K562 (cell line): Measurements from ENCODE around the gene SPDEF. TPM values are rescaled to one million over a fixed set of nuclear protein-coding genes. Genes with fewer than 3 reads are reported as not detected.

Experiments
- ADNP ChIP-seq: fragments of 200-800 bp; sonication (Bioruptor generic); IDR thresholded peaks from 2 replicates; pipeline ENCODE4 v1.6.1; 2016; ENCODE audit warnings: missing genetic modification characterization, missing compliant biosample characterization
- ARID1B ChIP-seq: fragments of 450-650 bp; IDR thresholded peaks from 2 replicates; pipeline ENCODE4 v1.6.1; 2016; ENCODE audit warnings: antibody characterized with exemption, mild to moderate bottlenecking, inconsistent platforms
- CREBBP ChIP-seq: IDR thresholded peaks from one replicate; pipeline ENCODE4 v1.6.1; 2012; ENCODE audit warnings: low read depth, mild to moderate bottlenecking, control low read depth, inconsistent platforms, low read length
- FOS ChIP-seq: IDR thresholded peaks from 3 replicates; pipeline ENCODE4 v1.6.1; 2011; ENCODE audit not compliant: insufficient read length; ENCODE audit errors: extremely low read depth
- FOXJ3 ChIP-seq: sonication (generic); formaldehyde crosslinking; IDR thresholded peaks from 2 replicates; pipeline ENCODE4 v1.4.0; 2020; ENCODE audit warnings: mild to moderate bottlenecking, missing genetic modification reagents
- HDAC1 ChIP-seq, 2 experiments: fragments of 450-650 bp; IDR thresholded peaks; 2 replicates each; pipeline ENCODE4 v1.6.1; 2016 to 2017; ENCODE audit warnings: inconsistent platforms in 1 of 2, mild to moderate bottlenecking in 1 of 2, moderate library complexity in 1 of 2
- KAT2B ChIP-seq: IDR thresholded peaks from one replicate; pipeline ENCODE4 v1.6.1; 2012; ENCODE audit warnings: low read depth, mild to moderate bottlenecking, control low read depth, inconsistent platforms, low read length, moderate library complexity
- L3MBTL2 ChIP-seq: fragments of 450-650 bp; IDR thresholded peaks from 2 replicates; pipeline ENCODE4 v1.6.1; 2016; ENCODE audit warnings: mild to moderate bottlenecking, moderate library complexity
- LCOR ChIP-seq: sonication (generic); formaldehyde crosslinking; IDR thresholded peaks from 2 replicates; pipeline ENCODE4 v1.8.0; 2022; ENCODE audit warnings: mild to moderate bottlenecking, missing genetic modification reagents
- MAZ ChIP-seq, 2 experiments: fragments of 450-650 bp in 1 of 2; sonication (generic) in 1 of 2; formaldehyde crosslinking; IDR thresholded peaks in 1 of 2; conservative IDR thresholded peaks in 1 of 2; 2 replicates each; pipeline versions ENCODE4 v1.4.0 to v1.5.0; 2020; ENCODE audit warnings: mild to moderate bottlenecking in 1 of 2, missing genetic modification reagents in 1 of 2
- PCBP2 ChIP-seq: fragments of 200-400 bp; formaldehyde crosslinking; IDR thresholded peaks from 2 replicates; pipeline ENCODE4 v1.6.1; 2018; ENCODE audit warnings: low read length, low read depth, mild to moderate bottlenecking, moderate library complexity; ENCODE audit not compliant: poor library complexity, severe bottlenecking
- PHTF2 ChIP-seq: fragments of 250-450 bp; sonication (Bioruptor Pico); IDR thresholded peaks from 2 replicates; pipeline ENCODE4 v1.5.0; 2021; ENCODE audit warnings: mild to moderate bottlenecking
- SIX5 ChIP-seq, 2 experiments: IDR thresholded peaks; 2 replicates each; pipeline ENCODE4 v1.6.1; 2011; ENCODE audit warnings: low read length in 2 of 2, borderline replicate concordance in 1 of 2, low read depth in 1 of 2, mild to moderate bottlenecking in 1 of 2, moderate library complexity in 1 of 2; ENCODE audit not compliant: insufficient read depth in 1 of 2
- STAT6 ChIP-seq: sonication (generic); formaldehyde crosslinking; IDR thresholded peaks from 2 replicates; pipeline ENCODE4 v1.8.1; 2023; ENCODE audit warnings: mild to moderate bottlenecking, missing genetic modification reagents
- U2AF2 ChIP-seq: fragments of 200-400 bp; formaldehyde crosslinking; optimal IDR thresholded peaks from 2 replicates; pipeline ENCODE3; 2017; ENCODE audit warnings: low read depth, mild to moderate bottlenecking, low read length
- ZBTB26 ChIP-seq: fragments of 450-650 bp; formaldehyde crosslinking; IDR thresholded peaks from 2 replicates; pipeline ENCODE4 v1.4.0; 2022; ENCODE audit warnings: missing genetic modification characterization
- ZNF165 ChIP-seq: fragments of 250-450 bp; sonication (Bioruptor Pico); IDR thresholded peaks from 2 replicates; pipeline ENCODE4 v1.4.0; 2020; ENCODE audit warnings: borderline replicate concordance
- polyA plus RNA-seq, 8 experiments: library from polyadenylated mRNA; depleted of rRNA in 4 of 8; stranded (reverse) in 5 of 8; unstranded in 3 of 8; fragments of >200 nt; fragmentation: Nextera tagmentation in 2 of 8; fragmentation: Illumina TruSeq in 1 of 8; extraction: Ambion mirVana in 2 of 8; extraction: Trizol in 1 of 8; gene quantifications; 2 replicates each; pipeline versions ENCODE4 v1.2.1 to v1.2.3, GENCODE V29; 2011 to 2014; ENCODE audit warnings: inconsistent platforms in 1 of 8, missing spikeins in 1 of 8
- total RNA-seq, 7 experiments: library from RNA; depleted of rRNA in 6 of 7; stranded (reverse); fragments of >200 nt in 6 of 7; fragmentation: Illumina TruSeq in 2 of 7; extraction: Trizol in 2 of 7; gene quantifications; 2 replicates each; pipeline versions ENCODE4 v1.2.1 to v1.2.3, GENCODE V29; 2011 to 2021; ENCODE audit warnings: low replicate concordance in 1 of 7
- TF ChIP-seq, protein P1 (sequence below): sonication (generic); formaldehyde crosslinking; IDR thresholded peaks from 2 replicates; pipeline ENCODE4 v1.8.1; 2023; ENCODE audit warnings: mild to moderate bottlenecking, missing genetic modification reagents
- TF ChIP-seq, protein P2 (sequence below): IDR thresholded peaks from 2 replicates; pipeline ENCODE4 v1.6.1; 2014; ENCODE audit warnings: antibody characterized with exemption
- TF ChIP-seq, protein P3 (sequence below): fragments of 450-650 bp; IDR thresholded peaks from 2 replicates; pipeline ENCODE4 v1.6.1; 2016; ENCODE audit warnings: missing biosample characterization, missing genetic modification characterization

The SPDEF gene
- total and polyA plus RNA-seq, 9 of the 15 experiments (the other 6 are each of a cell fraction or from before 2014, with no cell fraction given) = 0.04 to 0.12 (median 0.11) TPM; not detected in 5

DNA sequence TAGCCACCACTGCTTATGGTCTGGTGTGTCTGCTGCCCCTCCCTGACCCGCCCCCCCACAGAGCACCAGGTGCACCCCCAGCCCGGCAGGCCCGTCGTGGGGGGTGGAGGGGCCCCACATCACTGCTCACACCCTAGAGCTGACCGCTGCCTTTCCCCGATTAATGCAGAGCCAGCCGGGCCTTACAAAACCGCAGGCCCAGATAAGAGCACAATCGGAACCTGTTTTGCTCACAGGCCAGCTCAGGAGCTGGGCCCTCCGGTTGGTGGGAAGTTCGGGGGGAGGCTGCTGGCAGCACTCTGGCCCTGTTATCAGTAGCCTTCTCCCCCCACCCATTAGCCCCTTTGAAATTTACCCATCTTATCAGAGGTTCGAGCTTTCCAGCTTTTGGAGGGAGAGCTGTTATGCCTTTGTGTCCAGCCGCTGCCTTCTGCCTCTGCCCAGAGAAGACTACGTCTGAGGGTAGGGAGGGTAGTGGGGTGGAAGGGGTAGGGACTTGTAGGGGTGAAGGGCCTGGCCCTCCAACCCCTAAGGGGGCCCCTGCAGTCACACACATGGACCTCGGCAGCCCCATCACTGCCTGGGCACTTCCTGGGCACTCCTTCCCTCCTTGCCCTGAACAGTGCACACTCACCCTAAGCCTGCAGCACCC is 6.9 kb upstream of the SPDEF start (continued):
- peak; percentile 77 to 99 for TF ChIP-seq MAZ (CRISPR knock-in tag; conservative IDR thresholded peaks at IDR 0.05 in 1 of 2, IDR thresholded peaks at IDR 0.05 in 1 of 2)
- no peak for TF ChIP-seq ADNP (tag)
- no peak for TF ChIP-seq U2AF2
- TF ChIP-seq FOXJ3 (CRISPR knock-in tag) = no peak
- TF ChIP-seq HDAC1 (IDR thresholded peaks at IDR 0.05) = peak in 1 of 2 experiments; percentile 82; a peak in 2 of 4 replicates
- no peak for TF ChIP-seq ZBTB26 (CRISPR knock-in tag)
- TF ChIP-seq STAT6 = no peak
- no peak for TF ChIP-seq PHTF2
- TF ChIP-seq CREBBP = no peak
- no peak for TF ChIP-seq ZNF165
- TF ChIP-seq LCOR = no peak; the same call in 1 of the 2 replicates
- TF ChIP-seq L3MBTL2 = peak; percentile 36; the same call in 1 of the 2 replicates
- TF ChIP-seq KAT2B = no peak
- TF ChIP-seq, protein P1, sequence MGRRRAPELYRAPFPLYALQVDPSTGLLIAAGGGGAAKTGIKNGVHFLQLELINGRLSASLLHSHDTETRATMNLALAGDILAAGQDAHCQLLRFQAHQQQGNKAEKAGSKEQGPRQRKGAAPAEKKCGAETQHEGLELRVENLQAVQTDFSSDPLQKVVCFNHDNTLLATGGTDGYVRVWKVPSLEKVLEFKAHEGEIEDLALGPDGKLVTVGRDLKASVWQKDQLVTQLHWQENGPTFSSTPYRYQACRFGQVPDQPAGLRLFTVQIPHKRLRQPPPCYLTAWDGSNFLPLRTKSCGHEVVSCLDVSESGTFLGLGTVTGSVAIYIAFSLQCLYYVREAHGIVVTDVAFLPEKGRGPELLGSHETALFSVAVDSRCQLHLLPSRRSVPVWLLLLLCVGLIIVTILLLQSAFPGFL (CRISPR knock-in tag) = no peak
- no peak for TF ChIP-seq SIX5 (IDR thresholded peaks at IDR 0.05; ENCODE audit: borderline replicate concordance in 1 of 2, insufficient read depth in 1 of 2, low read depth in 1 of 2, low read length in 2 of 2)
- TF ChIP-seq PCBP2 = no peak
- peak; percentile 95 for TF ChIP-seq ARID1B
- TF ChIP-seq FOS = no peak
- TF ChIP-seq, protein P2, sequence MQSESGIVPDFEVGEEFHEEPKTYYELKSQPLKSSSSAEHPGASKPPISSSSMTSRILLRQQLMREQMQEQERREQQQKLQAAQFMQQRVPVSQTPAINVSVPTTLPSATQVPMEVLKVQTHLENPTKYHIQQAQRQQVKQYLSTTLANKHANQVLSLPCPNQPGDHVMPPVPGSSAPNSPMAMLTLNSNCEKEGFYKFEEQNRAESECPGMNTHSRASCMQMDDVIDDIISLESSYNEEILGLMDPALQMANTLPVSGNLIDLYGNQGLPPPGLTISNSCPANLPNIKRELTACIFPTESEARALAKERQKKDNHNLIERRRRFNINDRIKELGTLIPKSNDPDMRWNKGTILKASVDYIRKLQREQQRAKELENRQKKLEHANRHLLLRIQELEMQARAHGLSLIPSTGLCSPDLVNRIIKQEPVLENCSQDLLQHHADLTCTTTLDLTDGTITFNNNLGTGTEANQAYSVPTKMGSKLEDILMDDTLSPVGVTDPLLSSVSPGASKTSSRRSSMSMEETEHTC = peak; percentile 82; the same call in 1 of the 2 replicates
- TF ChIP-seq, protein P3, sequence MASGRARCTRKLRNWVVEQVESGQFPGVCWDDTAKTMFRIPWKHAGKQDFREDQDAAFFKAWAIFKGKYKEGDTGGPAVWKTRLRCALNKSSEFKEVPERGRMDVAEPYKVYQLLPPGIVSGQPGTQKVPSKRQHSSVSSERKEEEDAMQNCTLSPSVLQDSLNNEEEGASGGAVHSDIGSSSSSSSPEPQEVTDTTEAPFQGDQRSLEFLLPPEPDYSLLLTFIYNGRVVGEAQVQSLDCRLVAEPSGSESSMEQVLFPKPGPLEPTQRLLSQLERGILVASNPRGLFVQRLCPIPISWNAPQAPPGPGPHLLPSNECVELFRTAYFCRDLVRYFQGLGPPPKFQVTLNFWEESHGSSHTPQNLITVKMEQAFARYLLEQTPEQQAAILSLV (tag) = no peak
